NCI-H128 (cell line): Measurements from ENCODE around the gene LGALS9C.
"Not testable (repeated sequence)": the region's sequence is repeated elsewhere in the genome, so short reads cannot be mapped to it uniquely, and the experiment has no call there.

Experiments
- DNase-seq: peaks from one replicate; lab custom pipeline; 2025; ENCODE audit not compliant: unreplicated experiment; lab: John Stamatoyannopoulos, UW

LGALS9C gene

DNA sequence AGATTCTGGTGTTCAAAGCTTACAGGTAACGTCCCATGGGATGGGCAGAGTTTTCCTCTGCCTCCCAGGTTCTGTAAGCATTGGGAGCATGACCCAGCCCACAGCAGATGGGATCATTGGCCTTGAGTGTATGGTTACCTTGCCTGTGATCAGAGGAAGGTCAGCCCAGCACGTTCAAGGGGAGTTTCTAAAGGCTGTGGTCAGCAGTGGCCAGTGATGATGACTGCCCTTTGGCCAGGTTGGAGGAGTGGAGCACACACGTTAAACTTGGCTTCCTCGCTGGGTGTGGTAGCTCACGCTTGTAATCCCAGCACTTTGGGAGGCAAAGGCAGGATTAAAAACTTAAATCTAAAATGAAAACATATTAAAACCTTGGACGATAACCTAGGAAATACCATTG is 51.8 kb downstream of the LGALS9C start:
- DNase-seq: not testable (repeated sequence)

DNA sequence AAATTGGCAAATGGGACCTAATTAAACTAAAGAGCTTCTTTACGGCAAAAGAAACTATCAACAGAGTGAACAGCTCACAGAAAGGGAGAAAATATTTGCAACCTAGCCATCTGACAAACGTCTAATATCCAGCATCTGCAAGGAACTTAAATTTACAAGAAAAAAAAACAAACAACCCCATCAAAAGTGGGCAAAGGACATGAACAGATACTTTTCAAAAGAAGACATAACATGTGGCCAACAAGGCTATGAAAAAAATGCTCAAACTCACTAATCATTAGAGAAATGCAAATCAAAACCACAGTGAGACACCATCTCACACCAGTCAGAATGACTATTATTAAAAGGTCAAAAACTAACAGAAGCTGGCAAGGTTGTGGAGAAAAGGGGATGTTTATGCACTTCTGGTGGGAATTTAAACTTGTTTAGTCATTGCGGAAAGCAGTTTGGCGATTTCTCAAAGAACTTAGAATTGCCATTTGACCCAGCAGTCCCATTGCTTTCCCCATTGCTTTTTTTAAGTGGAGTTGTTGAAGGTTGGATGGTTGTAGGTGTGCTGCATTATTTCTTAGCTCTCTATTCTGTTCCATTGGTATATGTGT is 52.4 kb downstream of the LGALS9C start:
- not testable (repeated sequence) for DNase-seq

DNA sequence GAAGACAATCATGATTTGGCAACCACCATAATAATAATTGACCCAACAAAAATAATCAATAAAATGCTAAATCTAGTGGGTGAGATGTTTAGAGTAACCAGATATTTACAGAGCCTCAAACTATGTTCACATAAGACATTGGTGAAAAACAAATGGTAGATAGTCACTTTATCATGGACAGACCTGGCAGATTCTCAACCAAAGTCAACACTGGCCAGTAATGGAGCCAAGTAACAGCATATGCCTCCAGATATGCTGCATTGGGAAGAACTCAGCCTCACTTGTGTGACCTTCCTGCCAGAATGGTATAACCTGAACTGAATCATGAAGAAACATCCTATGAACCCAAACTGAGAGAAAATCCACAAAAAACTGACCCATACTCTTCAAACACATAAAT is 53.8 kb downstream of the LGALS9C start:
- not testable (repeated sequence) for DNase-seq

DNA sequence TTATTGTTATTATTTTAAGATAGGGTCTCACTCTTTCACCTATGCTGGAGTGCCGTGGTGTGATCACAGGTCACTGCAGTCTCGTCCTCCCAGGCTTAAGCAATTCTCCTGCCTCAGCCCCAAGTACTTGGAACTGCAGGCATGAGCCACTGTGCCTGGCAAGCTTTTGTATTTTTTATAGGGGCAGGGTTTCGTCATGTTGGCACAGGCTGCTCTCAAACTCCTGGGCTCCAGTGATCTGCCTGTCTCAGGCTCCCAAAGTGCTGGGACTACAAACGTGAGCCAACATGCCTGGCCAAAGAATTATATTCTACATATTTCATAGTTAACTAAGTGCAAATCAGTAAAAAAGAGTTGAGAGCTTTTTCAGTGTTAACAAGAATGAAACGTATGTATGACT is 65.6 kb downstream of the LGALS9C start:
- not testable (repeated sequence) for DNase-seq

DNA sequence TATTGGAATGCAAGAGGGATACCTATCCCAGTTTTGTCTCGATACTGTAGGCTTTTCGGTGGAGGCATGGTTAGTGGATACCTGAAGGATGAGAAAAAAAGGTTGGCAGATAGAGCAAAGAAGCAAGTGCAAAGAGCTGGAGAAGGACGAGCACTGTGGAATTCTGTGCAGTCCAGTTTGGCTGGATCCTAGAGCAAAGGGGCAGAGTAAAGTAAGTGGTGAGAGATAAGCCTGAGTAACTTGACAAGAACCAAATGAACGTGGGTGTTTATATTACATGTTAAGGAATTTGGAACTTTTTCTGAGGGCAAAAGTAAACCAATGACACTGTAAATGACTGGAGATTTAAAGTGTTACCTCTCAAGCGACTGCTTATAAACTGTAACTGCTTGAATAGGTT is 66.3 kb downstream of the LGALS9C start:
- not testable (repeated sequence) for DNase-seq
